Vagina (tissue), 2 donors: ENCODE data around the gene CCDC122. TPM values are rescaled to one million over a fixed set of nuclear protein-coding genes. Genes with fewer than 3 reads are reported as not detected.
A peak's percentile ranks its signal among the peaks of the same experiment; 100 is the strongest.

Experiments used
- DNase-seq, 2 donors: peaks; one replicate each; pipeline ENCODE4 v3.0.0-alpha.2; 2017; ENCODE audit errors: extremely low spot score in 2 of 2
- H3K27ac ChIP-seq: fragments of 200-600 bp; sonication (generic); one replicate; pipeline ENCODE4 v1.5.1; 2019
- H3K27me3 ChIP-seq: fragments of 200-600 bp; sonication (generic); one replicate; pipeline ENCODE4 v1.5.1; 2019
- H3K36me3 ChIP-seq, 2 donors: fragments of 200-600 bp; sonication (generic); one replicate each; pipeline ENCODE4 v1.5.1; 2017 to 2019
- H3K4me1 ChIP-seq: fragments of 200-600 bp; sonication (generic); one replicate; pipeline ENCODE4 v1.5.1; 2019
- H3K4me3 ChIP-seq, 2 donors: fragments of 200-600 bp; sonication (generic); 1 replicate in 1 of 2; 2 replicates in 1 of 2; pipeline ENCODE4 v1.5.1; 2016 to 2019
- H3K9me3 ChIP-seq: fragments of 200-600 bp; sonication (generic); one replicate; pipeline ENCODE4 v1.5.1; 2019
- POLR2A ChIP-seq, 2 donors: fragments of 450-650 bp; IDR thresholded peaks; one replicate each; pipeline ENCODE4 v1.6.1; 2017; ENCODE audit warnings: antibody characterized with exemption in 2 of 2, mild to moderate bottlenecking in 2 of 2, moderate library complexity in 2 of 2
- POLR2AphosphoS5 ChIP-seq, 2 donors: sonication (generic); formaldehyde crosslinking; IDR thresholded peaks; one replicate each; pipeline ENCODE4 v1.9.0; 2017; ENCODE audit warnings: antibody characterized with exemption in 2 of 2, mild to moderate bottlenecking in 2 of 2, low read depth in 1 of 2; ENCODE audit not compliant: insufficient read depth in 1 of 2
- intact Hi-C: fragments of 100-400 bp; cut with DNase I; formaldehyde crosslinking; loops from one replicate; pipeline ENCODE4 v1.15.1; 2023
- total RNA-seq: library from RNA; depleted of rRNA; stranded (reverse); fragments of >200 nt; gene quantifications from one replicate; pipeline ENCODE4 v1.2.3, GENCODE V29; 2016
- TF ChIP-seq, protein P1 (sequence below), 3 experiments: fragments of 450-650 bp in 2 of 3; fragments of 200-600 bp in 1 of 3; sonication (generic) in 1 of 3; IDR thresholded peaks; one replicate each; pipeline ENCODE4 v1.5.1; 2017 to 2019; ENCODE audit warnings: antibody characterized with exemption in 3 of 3, mild to moderate bottlenecking in 2 of 3, moderate library complexity in 2 of 3

The CCDC122 gene
- total RNA-seq, 1 donor from 2014 or later: 4.9 TPM

- H3K4me3 ChIP-seq: no peak overlapping the region
- no peak for DNase-seq
Observed at GRCh38 chr13:43908156-43909126, 28.9 kb upstream of the CCDC122 start.

DNA sequence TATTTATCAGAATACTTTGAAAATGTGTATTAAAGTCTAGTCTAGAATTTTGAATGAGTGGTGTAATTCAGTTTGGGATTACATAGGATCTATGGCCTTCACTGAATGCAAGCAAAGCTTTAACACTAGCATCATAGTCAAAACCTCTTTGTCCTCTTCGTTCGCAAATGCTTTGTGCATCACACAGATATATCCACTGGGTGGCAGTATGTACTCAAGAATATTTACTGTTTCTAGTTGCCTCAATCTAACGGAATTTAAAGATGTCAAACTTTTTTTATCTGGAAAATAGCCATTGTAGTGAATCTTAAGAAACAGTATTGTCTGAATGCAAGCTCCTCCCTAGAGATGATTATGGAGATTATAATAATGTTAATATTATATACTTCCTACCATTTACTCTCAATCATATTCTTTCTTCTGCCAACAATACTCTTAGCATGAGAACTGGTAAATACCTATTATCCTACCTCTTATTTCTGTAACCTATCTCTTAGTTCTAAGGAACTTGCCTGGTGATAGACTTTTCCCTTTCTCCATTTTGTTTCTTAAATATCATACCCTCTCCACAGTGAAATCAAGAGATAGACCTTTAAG is 26.0 kb upstream of the CCDC122 start:
- Histone ChIP-seq H3K4me3 (no peak overlapping the region), H3K4me1 (no peaks in the 10 kb centered on the region), H3K27ac (no peak overlapping the region), H3K36me3 (no peaks in the 10 kb centered on the region), H3K9me3 (no peaks in the 10 kb centered on the region), H3K27me3 (no peaks in the 10 kb centered on the region)
- no peak for DNase-seq
- TF ChIP-seq POLR2A (IDR thresholded peaks at IDR 0.05) (no peak), POLR2AphosphoS5 (IDR thresholded peaks at IDR 0.05; ENCODE audit: insufficient read depth in 1 of 2, low read depth in 1 of 2) (peak in 1 of 2 donors; percentile 39)
- TF ChIP-seq, protein P1, sequence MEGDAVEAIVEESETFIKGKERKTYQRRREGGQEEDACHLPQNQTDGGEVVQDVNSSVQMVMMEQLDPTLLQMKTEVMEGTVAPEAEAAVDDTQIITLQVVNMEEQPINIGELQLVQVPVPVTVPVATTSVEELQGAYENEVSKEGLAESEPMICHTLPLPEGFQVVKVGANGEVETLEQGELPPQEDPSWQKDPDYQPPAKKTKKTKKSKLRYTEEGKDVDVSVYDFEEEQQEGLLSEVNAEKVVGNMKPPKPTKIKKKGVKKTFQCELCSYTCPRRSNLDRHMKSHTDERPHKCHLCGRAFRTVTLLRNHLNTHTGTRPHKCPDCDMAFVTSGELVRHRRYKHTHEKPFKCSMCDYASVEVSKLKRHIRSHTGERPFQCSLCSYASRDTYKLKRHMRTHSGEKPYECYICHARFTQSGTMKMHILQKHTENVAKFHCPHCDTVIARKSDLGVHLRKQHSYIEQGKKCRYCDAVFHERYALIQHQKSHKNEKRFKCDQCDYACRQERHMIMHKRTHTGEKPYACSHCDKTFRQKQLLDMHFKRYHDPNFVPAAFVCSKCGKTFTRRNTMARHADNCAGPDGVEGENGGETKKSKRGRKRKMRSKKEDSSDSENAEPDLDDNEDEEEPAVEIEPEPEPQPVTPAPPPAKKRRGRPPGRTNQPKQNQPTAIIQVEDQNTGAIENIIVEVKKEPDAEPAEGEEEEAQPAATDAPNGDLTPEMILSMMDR (IDR thresholded peaks at IDR 0.05): peak; percentile 49 to 91 (median 88)
- intact Hi-C loops: loop anchor here (5.0 kb wide), 1 partner anchor 532 kb away; no protein-coding TSS in a partner anchor

More at GRCh38 chr13:43908156-43909126, 28.9 kb upstream of the CCDC122 start:
- Histone ChIP-seq H3K4me1 (no peaks in the 10 kb centered on the region), H3K36me3 (no peaks in the 10 kb centered on the region), H3K27me3 (no peaks in the 10 kb centered on the region), H3K27ac (no peak overlapping the region), H3K9me3 (no peaks in the 10 kb centered on the region)
- TF ChIP-seq POLR2AphosphoS5 (IDR thresholded peaks at IDR 0.05; ENCODE audit: insufficient read depth in 1 of 2, low read depth in 1 of 2): peak in 1 of 2 donors; percentile 15
- TF ChIP-seq POLR2A (IDR thresholded peaks at IDR 0.05): no peak
- TF ChIP-seq, protein P1 (IDR thresholded peaks at IDR 0.05): peak in 2 of 3 experiments; percentile 40 to 64
- intact Hi-C loops: loop anchor here (5.0 kb wide), 1 partner anchor 529 kb away; no protein-coding TSS in a partner anchor

DNA sequence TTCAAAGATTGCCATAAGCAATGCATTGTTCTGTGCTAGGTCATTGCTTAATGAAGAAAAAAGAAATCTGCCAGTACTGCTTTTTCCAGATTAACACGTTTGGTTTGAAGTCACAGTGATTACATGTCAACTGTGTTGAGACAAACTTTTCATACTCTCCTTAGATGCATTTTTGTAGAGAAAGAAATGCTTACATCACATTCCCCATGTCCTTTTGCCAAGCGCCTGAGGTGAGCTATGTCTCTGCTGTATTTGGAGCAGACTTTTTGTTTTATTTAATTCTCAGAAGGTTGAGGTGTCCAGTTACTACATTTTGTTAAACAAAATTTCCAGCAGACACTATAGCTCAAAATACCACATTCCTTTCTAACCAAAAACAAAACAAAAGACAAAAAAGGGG is 16.4 kb upstream of the CCDC122 start:
- H3K4me3 ChIP-seq: no peak overlapping the region
- no peak for DNase-seq
- no peaks in the 10 kb centered on the region for H3K27me3 ChIP-seq
- no peaks in the 10 kb centered on the region for H3K4me1 ChIP-seq
- TF ChIP-seq, protein P1 (IDR thresholded peaks at IDR 0.05): no peak
- TF ChIP-seq POLR2AphosphoS5 (IDR thresholded peaks at IDR 0.05; ENCODE audit: insufficient read depth in 1 of 2, low read depth in 1 of 2) (no peak), POLR2A (IDR thresholded peaks at IDR 0.05) (no peak)
- H3K27ac ChIP-seq: no peak overlapping the region
- intact Hi-C loops: loop anchor here (10.0 kb wide), 1 partner anchor 1089 kb away; the partner anchor contains the start of genes GPALPP1 and NUFIP1
- no peaks in the 10 kb centered on the region for H3K36me3 ChIP-seq
- H3K9me3 ChIP-seq: no peaks in the 10 kb centered on the region

GRCh38 chr13:43894438-43894837 is 14.9 kb upstream of the CCDC122 start:
- DNase-seq: no peak
- H3K4me1 ChIP-seq: no peaks in the 10 kb centered on the region
- TF ChIP-seq POLR2AphosphoS5 (IDR thresholded peaks at IDR 0.05; ENCODE audit: insufficient read depth in 1 of 2, low read depth in 1 of 2) (no peak), POLR2A (IDR thresholded peaks at IDR 0.05) (no peak)
- TF ChIP-seq, protein P1 (IDR thresholded peaks at IDR 0.05): no peak
- intact Hi-C loops: loop anchor here (10.0 kb wide), 1 partner anchor 1090 kb away; the partner anchor contains the start of genes GPALPP1 and NUFIP1
- no peak overlapping the region for H3K27ac ChIP-seq
- H3K9me3 ChIP-seq: no peaks in the 10 kb centered on the region
- peaks cover 0 to 6% of the 10 kb centered on the region in 2 donors for H3K36me3 ChIP-seq
- no peaks in the 10 kb centered on the region for H3K27me3 ChIP-seq
- no peak overlapping the region for H3K4me3 ChIP-seq
